Forelimb muscle (tissue), 1 donor: ENCODE results near the gene PPP3CA. TPM values are rescaled to one million over a fixed set of nuclear protein-coding genes. Genes with fewer than 3 reads are reported as not detected.

Experiments used
- DNase-seq: peaks from one replicate; pipeline ENCODE4 v3.0.0-alpha.2; 2013; ENCODE audit warnings: low read depth
- polyA plus RNA-seq: library from polyadenylated mRNA; unstranded; fragments of 120-200 nt; gene quantifications from one replicate; pipeline ENCODE4 v1.2.1, GENCODE V29; 2013; ENCODE audit not compliant: insufficient read length

Gene PPP3CA
- polyA plus RNA-seq, 1 donor, result 27.5 TPM

DNA sequence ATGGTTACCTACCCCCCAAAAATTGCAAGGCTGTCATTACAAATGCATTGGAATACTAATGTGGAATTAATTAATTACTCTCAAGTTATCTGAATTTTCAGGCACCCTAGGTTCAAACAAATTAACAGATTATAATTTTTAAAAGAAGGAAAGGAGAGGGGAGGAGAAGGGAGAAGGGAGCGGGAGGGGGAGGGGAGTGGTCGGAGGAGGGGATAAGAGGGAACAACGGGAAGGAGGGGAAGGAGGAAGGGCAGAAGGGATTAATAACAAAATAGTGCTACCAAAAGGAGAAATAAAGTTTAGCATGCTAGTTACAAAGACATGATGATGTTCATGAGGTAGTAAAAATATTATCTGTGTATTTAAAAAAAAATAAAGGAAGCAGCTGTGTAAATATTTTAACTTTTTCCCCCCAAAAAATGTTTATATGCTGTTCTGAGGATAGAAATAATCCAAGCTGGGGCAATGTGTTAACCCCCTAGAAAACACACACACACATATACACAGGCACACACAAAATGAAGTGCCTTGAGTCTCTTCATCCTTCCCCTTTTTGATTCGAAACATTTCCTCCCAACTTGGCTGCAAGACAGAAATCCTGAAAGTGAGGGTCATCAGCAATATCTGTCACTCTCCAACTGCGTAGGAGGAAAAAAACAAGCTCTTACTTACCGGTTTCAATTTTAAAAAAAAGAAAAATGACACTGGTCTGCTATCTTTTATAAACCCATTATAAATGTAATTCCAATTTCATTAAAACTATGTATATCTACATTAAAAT, 58.8 kb downstream of the PPP3CA start:
- no peak for DNase-seq

GRCh38 chr4:101287324-101287723, 60.0 kb downstream of the PPP3CA start:
- no peak for DNase-seq

- DNase-seq, result no peak
Measured at GRCh38 chr4:101286663-101287062, 60.7 kb downstream of the PPP3CA start.

- DNase-seq, result no peak
Measured at GRCh38 chr4:101285985-101286384, 61.3 kb downstream of the PPP3CA start.

GRCh38 chr4:101284546-101284945, 62.8 kb downstream of the PPP3CA start:
- no peak for DNase-seq

GRCh38 chr4:101283434-101283833, 63.9 kb downstream of the PPP3CA start:
- no peak for DNase-seq

DNA sequence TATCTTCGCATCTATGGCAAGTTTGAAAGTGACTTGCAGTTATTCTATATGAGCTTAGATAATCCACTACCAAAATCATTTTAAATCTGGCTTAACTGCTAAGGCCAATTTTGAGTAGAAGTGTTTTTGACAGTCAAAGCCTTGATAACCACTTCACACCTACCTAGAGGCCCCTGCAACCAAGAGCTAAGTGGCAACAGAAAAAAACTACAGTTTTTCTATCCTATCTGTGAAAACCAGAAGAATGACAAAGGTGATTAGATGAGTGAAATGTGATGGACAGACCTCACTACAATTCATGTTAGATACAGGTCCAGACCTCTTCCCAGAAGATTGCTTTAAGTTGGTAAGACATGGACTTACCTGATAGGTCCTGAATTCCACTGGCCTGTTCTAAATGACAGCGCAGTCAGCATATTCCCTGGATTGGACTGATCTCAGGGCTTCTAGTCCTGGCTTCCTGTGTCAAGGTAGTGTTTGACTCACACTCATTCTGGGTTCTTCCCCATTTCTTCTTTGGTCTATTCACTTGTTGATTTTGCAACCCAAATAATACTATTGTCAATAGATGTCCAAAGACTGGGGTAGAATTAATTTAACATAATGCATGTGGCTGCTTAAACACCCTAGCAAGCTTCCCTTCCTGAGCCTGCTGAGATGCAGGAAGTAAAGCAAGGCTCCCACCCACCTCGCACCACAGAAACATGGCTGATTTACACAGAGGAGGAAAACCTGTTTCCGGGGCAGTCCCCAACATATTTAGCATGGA, 65.1 kb downstream of the PPP3CA start:
- DNase-seq, result no peak

DNA sequence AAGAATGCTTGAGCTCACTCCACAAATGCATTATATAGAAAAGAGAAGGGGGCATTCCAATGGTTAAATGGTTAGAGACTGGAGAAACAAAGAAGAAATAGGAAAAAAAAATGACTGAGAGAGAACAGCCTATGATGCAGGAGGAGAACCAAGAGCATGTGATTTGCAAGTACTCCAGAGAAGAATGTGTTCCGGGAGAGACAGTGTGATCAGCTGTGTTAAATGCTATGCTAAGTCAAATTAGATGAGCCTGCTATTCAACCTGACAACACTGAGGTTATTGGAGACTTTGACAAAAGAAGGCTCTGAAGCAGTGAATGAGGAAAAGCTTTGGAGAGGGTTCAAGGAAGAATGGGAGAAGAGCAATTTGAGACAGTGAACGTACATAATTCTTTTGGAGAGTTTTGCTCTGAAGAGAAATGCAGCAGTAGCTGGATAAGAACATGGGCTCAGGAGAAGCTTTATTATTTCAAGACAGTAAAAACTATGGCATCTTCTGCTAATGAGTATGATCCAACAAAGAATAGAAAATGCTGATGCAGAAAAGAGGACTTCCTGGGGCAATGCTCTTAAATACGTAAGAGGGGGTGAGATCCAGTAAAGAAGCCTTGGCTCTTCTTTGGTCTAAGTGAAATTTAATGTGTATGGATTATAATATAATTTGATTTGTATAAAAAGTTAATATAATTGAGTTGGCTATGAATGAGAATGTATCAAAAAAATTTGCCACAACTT, 66.3 kb downstream of the PPP3CA start:
- no peak for DNase-seq

- peak; percentile 82 for DNase-seq
Measured at GRCh38 chr4:101279377-101279871, 67.9 kb downstream of the PPP3CA start.

- no peak for DNase-seq
Measured at GRCh38 chr4:101277671-101278070, 69.7 kb downstream of the PPP3CA start.

DNA sequence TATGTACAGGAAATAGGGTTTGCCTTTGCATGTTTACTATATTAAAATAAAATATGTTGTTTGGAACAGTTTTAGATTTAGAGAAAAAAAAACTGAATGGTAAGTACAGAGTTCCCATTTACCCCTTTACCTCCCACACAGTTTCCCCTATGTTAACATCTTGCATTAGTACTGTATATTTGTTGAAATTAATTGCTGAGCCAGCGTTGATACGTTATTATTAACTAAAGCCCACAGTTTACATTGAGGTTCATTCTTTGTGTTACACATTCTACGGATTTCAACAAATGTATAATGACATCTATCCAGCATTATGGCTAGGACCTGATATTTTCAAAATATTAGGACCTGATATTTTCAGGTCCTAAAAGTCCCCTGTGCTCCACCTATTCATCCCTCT, 70.7 kb downstream of the PPP3CA start:
- DNase-seq, result no peak

GRCh38 chr4:101274888-101275752, 72.2 kb downstream of the PPP3CA start:
- no peak for DNase-seq

- no peak for DNase-seq
Measured at GRCh38 chr4:101271516-101271915, 75.8 kb downstream of the PPP3CA start.

- no peak for DNase-seq
Measured at GRCh38 chr4:101269682-101270081, 77.6 kb downstream of the PPP3CA start.

DNA sequence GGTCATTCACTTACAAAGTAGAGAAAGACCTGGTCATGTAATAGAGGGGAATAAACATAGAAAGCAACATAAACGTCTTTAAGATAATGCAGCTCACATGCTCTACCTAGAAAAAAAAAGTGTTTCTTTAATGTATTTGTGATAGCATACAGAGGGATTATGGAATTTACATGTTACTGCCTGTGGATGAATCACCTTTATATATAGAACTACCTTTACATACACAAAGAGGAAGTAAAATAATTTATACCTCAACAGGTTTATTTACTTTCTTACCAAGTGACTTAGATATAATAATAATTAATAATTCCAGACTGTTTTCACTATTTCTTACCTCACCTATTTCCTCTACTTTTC, 81.5 kb downstream of the PPP3CA start:
- DNase-seq, result no peak

- no peak for DNase-seq
Measured at GRCh38 chr4:101264993-101265815, 82.1 kb downstream of the PPP3CA start.

DNA sequence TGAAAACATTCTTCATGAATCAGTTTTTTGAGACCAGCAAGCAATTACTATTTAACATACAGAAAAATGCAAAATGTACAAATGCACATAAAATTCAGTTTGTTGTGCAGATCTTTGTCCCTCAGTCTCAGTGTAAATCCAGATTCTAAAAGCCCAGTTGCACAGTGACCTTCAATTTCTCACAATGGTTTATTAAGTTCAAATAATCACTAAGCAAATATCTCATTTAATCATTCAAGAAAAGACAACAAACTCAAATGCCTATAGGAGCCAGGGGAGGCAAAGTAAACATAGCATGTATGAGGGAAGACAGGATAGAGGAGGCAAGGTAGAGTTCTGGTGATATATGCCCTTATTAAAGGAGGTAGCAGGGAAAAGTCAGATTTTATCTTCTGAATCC, 82.8 kb downstream of the PPP3CA start:
- DNase-seq, result no peak

- DNase-seq, result no peak
Measured at GRCh38 chr4:101262683-101263082, 84.6 kb downstream of the PPP3CA start.

- no peak for DNase-seq
Measured at GRCh38 chr4:101259876-101260275, 87.5 kb downstream of the PPP3CA start.

- no peak for DNase-seq
Measured at GRCh38 chr4:101258883-101259282, 88.4 kb downstream of the PPP3CA start.
